GM12878 (cell line): ENCODE results near the gene MFAP2. TPM values are rescaled to one million over a fixed set of nuclear protein-coding genes. Genes with fewer than 3 reads are reported as not detected.

ENCODE experiments used
- ATF3 ChIP-seq: IDR thresholded peaks from 2 replicates; pipeline ENCODE4 v1.6.1; 2011; ENCODE audit warnings: low read depth, mild to moderate bottlenecking, low read length, moderate library complexity, borderline replicate concordance; ENCODE audit errors: extremely low read depth
- CTCF ChIP-seq, 3 experiments: IDR thresholded peaks in 2 of 3; conservative IDR thresholded peaks in 1 of 3; 2 replicates each; pipeline ENCODE4 v1.5.1; 2011; ENCODE audit warnings: low read depth in 3 of 3, low read length in 3 of 3, mild to moderate bottlenecking in 3 of 3, control low read depth in 2 of 3, moderate library complexity in 2 of 3, inconsistent platforms in 1 of 3, mixed read lengths in 1 of 3; ENCODE audit not compliant: control insufficient read depth in 2 of 3, insufficient read depth in 1 of 3; ENCODE audit errors: extremely low read depth in 1 of 3
- FOXK2 ChIP-seq: fragments of 450-650 bp; IDR thresholded peaks from 2 replicates; pipeline ENCODE4 v1.6.1; 2017; ENCODE audit warnings: mild to moderate bottlenecking, moderate library complexity
- IRF4 ChIP-seq: IDR thresholded peaks from 2 replicates; pipeline ENCODE4 v1.6.1; 2011; ENCODE audit warnings: low read depth, low read length
- NFYA ChIP-seq: IDR thresholded peaks from 2 replicates; pipeline ENCODE4 v1.6.1; 2011; ENCODE audit warnings: low read depth, mild to moderate bottlenecking, low read length, improper control_type of control experiment, borderline replicate concordance
- SMAD5 ChIP-seq: IDR thresholded peaks from 2 replicates; pipeline ENCODE4 v1.6.1; 2016; ENCODE audit warnings: antibody characterized with exemption, low read depth
- ZBTB40 ChIP-seq: fragments of 450-650 bp; IDR thresholded peaks from 2 replicates; pipeline ENCODE4 v1.6.1; 2016; ENCODE audit warnings: mild to moderate bottlenecking, moderate library complexity, borderline replicate concordance
- polyA plus RNA-seq, 11 experiments: library from polyadenylated mRNA; depleted of rRNA in 4 of 11; unstranded in 6 of 11; stranded (reverse) in 5 of 11; fragments of >200 nt; fragmentation: Nextera tagmentation in 4 of 11; fragmentation: Illumina TruSeq in 1 of 11; extraction: Ambion mirVana in 4 of 11; extraction: Trizol in 1 of 11; gene quantifications; 1 replicate in 1 of 11; 2 replicates in 10 of 11; pipeline versions ENCODE4 v1.2.1 to v1.2.3, GENCODE V29; 2011 to 2016; ENCODE audit warnings: inconsistent platforms in 2 of 11, missing spikeins in 2 of 11, low read depth in 1 of 11
- total RNA-seq, 4 experiments: library from RNA; depleted of rRNA in 3 of 4; stranded (reverse); fragments of >200 nt in 3 of 4; fragmentation: Illumina TruSeq in 1 of 4; extraction: Trizol in 1 of 4; gene quantifications; 2 replicates each; pipeline versions ENCODE4 v1.2.1 to v1.2.3, GENCODE V29; 2013 to 2021

Gene MFAP2
- total and polyA plus RNA-seq, 10 of the 15 experiments (the other 5 are each of a cell fraction or from before 2014, with no cell fraction given) = 0.16 TPM; not detected in 9

GRCh38 chr1:17027900-17028299 is 47.5 kb upstream of the MFAP2 start (continued):
- TF ChIP-seq SMAD5 (no peak), FOXK2 (no peak), CTCF (IDR thresholded peaks at IDR 0.05 in 2 of 3, conservative IDR thresholded peaks at IDR 0.05 in 1 of 3; ENCODE audit: control insufficient read depth in 2 of 3, extremely low read depth in 1 of 3, insufficient read depth in 1 of 3, low read depth in 3 of 3, low read length in 3 of 3) (no peak), IRF4 (no peak), NFYA (no peak), ZBTB40 (no peak), ATF3 (no peak)
- TF ChIP-seq, all 136 proteins: peak for 0
